WERI-Rb-1 (cell line): ENCODE results near the gene SMARCD1.

Experiments
- DNase-seq: peaks from one replicate; pipeline ENCODE4 v3.0.0-alpha.2; 2020
- H3K27ac ChIP-seq: fragments of 250-450 bp; sonication (Bioruptor Pico); 2 replicates; pipeline ENCODE4 v1.5.1; 2020; ENCODE audit warnings: mild to moderate bottlenecking, moderate library complexity
- H3K27me3 ChIP-seq: fragments of 250-450 bp; sonication (Bioruptor Pico); 2 replicates; pipeline ENCODE4 v1.5.1; 2021; ENCODE audit warnings: mild to moderate bottlenecking, low read depth, moderate library complexity; ENCODE audit not compliant: insufficient read depth, severe bottlenecking
- H3K36me3 ChIP-seq: fragments of 250-450 bp; sonication (Bioruptor Pico); 2 replicates; pipeline ENCODE4 v1.5.1; 2020; ENCODE audit warnings: mild to moderate bottlenecking, moderate library complexity
- H3K4me3 ChIP-seq: 2 replicates; pipeline ENCODE4 v1.5.1; 2011; ENCODE audit warnings: low read depth, mild to moderate bottlenecking, control low read depth, low read length
- H3K9me3 ChIP-seq: fragments of 250-450 bp; sonication (Bioruptor Pico); 2 replicates; pipeline ENCODE4 v1.5.1; 2021; ENCODE audit warnings: mild to moderate bottlenecking, moderate library complexity; ENCODE audit not compliant: severe bottlenecking
- TF ChIP-seq, protein P1 (sequence below): IDR thresholded peaks from 2 replicates; pipeline ENCODE4 v1.5.1; 2011; ENCODE audit warnings: low read depth, mild to moderate bottlenecking, control low read depth, inconsistent platforms, low read length

Gene SMARCD1

GRCh38 chr12:50105913-50106450 lies 20.8 kb downstream of the SMARCD1 start:
- H3K9me3 ChIP-seq = no peaks in the 10 kb centered on the region
- H3K27me3 ChIP-seq = no peaks in the 10 kb centered on the region
- no peak for DNase-seq
- no peak overlapping the region for H3K4me3 ChIP-seq
- TF ChIP-seq, protein P1, sequence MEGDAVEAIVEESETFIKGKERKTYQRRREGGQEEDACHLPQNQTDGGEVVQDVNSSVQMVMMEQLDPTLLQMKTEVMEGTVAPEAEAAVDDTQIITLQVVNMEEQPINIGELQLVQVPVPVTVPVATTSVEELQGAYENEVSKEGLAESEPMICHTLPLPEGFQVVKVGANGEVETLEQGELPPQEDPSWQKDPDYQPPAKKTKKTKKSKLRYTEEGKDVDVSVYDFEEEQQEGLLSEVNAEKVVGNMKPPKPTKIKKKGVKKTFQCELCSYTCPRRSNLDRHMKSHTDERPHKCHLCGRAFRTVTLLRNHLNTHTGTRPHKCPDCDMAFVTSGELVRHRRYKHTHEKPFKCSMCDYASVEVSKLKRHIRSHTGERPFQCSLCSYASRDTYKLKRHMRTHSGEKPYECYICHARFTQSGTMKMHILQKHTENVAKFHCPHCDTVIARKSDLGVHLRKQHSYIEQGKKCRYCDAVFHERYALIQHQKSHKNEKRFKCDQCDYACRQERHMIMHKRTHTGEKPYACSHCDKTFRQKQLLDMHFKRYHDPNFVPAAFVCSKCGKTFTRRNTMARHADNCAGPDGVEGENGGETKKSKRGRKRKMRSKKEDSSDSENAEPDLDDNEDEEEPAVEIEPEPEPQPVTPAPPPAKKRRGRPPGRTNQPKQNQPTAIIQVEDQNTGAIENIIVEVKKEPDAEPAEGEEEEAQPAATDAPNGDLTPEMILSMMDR = no peak
- H3K27ac ChIP-seq = no peak overlapping the region
- peaks cover 9% of the 10 kb centered on the region for H3K36me3 ChIP-seq

GRCh38 chr12:50106907-50107306 lies 21.8 kb downstream of the SMARCD1 start:
- H3K27ac ChIP-seq = no peak overlapping the region

DNA sequence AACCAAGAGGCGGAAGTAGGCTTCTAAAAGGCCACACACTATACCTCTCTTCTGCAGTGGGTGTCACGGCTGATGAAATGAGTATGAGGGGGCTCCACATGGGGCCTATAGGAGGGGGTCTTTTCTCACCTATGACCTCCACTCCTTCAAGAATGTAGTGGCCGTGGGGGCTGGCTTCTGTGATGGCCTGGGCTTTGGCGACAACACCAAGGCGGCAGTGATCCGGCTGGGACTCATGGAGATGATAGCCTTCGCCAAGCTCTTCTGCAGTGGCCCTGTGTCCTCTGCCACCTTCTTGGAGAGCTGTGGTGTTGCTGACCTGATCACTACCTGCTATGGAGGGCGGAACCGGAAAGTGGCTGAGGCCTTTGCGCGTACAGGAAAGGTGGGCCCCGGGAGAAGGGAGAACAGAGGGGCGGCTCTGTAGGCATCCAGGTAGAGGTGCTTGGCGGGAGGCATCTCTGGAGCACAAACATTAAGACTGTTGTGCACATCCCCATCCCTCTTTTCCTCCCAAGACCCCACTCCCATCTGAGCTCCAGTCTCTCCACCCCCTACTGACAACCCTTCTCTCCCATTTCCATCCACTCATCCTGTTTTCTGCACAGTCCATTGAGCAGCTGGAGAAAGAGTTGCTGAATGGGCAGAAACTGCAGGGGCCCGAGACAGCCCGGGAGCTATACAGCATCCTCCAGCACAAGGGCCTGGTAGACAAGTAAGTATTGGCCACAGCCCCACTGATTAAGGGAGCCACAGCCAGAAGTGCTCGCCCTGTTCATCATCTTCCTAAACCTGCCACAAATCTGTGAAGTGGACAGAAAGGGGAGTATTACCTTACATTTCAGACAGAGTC lies 22.5 kb downstream of the SMARCD1 start:
- Histone ChIP-seq H3K27ac (no peak overlapping the region), H3K36me3 (no peaks in the 10 kb centered on the region), H3K27me3 (no peaks in the 10 kb centered on the region), H3K9me3 (no peaks in the 10 kb centered on the region), H3K4me3 (no peak overlapping the region)
- TF ChIP-seq, protein P1 = no peak
- DNase-seq = no peak

More at GRCh38 chr12:50106907-50107306, 21.8 kb downstream of the SMARCD1 start:
- no peak overlapping the region for H3K4me3 ChIP-seq
- peaks cover 4% of the 10 kb centered on the region for H3K36me3 ChIP-seq
- no peaks in the 10 kb centered on the region for H3K27me3 ChIP-seq
- H3K9me3 ChIP-seq = no peaks in the 10 kb centered on the region
- TF ChIP-seq, protein P1 = no peak
- DNase-seq = no peak

GRCh38 chr12:50109319-50109718 lies 24.2 kb downstream of the SMARCD1 start:
- no peak overlapping the region for H3K27ac ChIP-seq
- no peak overlapping the region for H3K4me3 ChIP-seq
- H3K36me3 ChIP-seq = no peaks in the 10 kb centered on the region
- no peaks in the 10 kb centered on the region for H3K27me3 ChIP-seq
- no peak for DNase-seq
- H3K9me3 ChIP-seq = no peaks in the 10 kb centered on the region
- TF ChIP-seq, protein P1 = no peak

GRCh38 chr12:50110127-50110761 lies 25.1 kb downstream of the SMARCD1 start:
- Histone ChIP-seq H3K9me3 (no peaks in the 10 kb centered on the region), H3K27ac (no peak overlapping the region; the same call in 1 of the 2 replicates), H3K36me3 (no peaks in the 10 kb centered on the region), H3K27me3 (no peaks in the 10 kb centered on the region), H3K4me3 (no peak overlapping the region)
- DNase-seq = peak; percentile 19
- TF ChIP-seq, protein P1 = no peak
